NCI-H2081 treated with DMSO at 0.1 percent for 48 hours (cell line): ENCODE measurements around the gene CTU2.

Source experiments
- DNase-seq: peaks from one replicate; lab custom pipeline; 2025; lab: John Stamatoyannopoulos, UW

The CTU2 gene

GRCh38 chr16:88730632-88731607, 24.6 kb downstream of the CTU2 start:
- DNase-seq: no peak

- DNase-seq: no peak
Measured at GRCh38 chr16:88731699-88732098, 25.4 kb downstream of the CTU2 start.

- DNase-seq: no peak
Measured at GRCh38 chr16:88732172-88732960, 26.1 kb downstream of the CTU2 start.

- no peak for DNase-seq
Measured at GRCh38 chr16:88732961-88733294, 26.6 kb downstream of the CTU2 start.

- no peak for DNase-seq
Measured at GRCh38 chr16:88733630-88734360, 27.5 kb downstream of the CTU2 start.

DNA sequence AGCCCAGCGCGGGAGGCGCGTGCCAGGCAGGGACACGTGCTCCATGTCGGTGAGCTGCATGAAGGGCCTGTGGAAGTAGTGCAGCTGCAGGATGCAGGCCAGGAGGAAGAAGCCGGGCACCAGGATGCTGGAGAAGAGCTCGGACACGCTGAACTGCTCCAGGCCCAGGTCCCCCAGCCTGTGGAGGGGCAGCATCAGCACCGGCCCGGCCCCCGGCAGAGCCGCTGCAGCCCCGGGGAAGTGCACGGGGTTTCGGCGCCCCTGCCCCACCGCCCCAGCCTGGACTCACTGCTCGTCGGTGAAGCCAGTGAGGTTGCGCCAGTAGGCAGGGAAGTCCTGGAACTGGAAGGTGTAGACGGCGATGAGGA, 28.0 kb downstream of the CTU2 start:
- no peak for DNase-seq

- DNase-seq: no peak
Measured at GRCh38 chr16:88735121-88735520, 28.8 kb downstream of the CTU2 start.

GRCh38 chr16:88735616-88736015, 29.3 kb downstream of the CTU2 start:
- DNase-seq: no peak

GRCh38 chr16:88736088-88736487, 29.8 kb downstream of the CTU2 start:
- no peak for DNase-seq

DNA sequence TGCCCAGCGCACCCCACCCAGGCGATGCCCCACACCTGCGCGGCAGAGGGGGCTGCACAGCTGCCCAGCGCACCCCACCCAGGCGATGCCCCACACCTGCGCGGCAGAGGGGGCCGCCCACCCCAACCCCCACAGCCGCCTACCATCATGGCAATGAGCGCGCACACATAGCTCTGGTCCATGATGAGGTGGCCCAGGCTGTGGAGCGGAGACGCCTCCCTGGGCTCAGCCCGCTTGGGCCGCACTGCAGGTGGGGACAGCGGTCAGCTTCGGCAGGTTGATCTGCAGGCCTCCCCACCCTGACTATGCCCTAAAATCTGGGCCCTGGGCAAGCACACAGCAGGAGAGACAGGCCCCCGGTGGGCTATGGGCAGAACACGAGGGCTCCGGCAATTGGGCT, 30.2 kb downstream of the CTU2 start:
- no peak for DNase-seq

- no peak for DNase-seq
Measured at GRCh38 chr16:88737298-88738150, 31.2 kb downstream of the CTU2 start.

DNA sequence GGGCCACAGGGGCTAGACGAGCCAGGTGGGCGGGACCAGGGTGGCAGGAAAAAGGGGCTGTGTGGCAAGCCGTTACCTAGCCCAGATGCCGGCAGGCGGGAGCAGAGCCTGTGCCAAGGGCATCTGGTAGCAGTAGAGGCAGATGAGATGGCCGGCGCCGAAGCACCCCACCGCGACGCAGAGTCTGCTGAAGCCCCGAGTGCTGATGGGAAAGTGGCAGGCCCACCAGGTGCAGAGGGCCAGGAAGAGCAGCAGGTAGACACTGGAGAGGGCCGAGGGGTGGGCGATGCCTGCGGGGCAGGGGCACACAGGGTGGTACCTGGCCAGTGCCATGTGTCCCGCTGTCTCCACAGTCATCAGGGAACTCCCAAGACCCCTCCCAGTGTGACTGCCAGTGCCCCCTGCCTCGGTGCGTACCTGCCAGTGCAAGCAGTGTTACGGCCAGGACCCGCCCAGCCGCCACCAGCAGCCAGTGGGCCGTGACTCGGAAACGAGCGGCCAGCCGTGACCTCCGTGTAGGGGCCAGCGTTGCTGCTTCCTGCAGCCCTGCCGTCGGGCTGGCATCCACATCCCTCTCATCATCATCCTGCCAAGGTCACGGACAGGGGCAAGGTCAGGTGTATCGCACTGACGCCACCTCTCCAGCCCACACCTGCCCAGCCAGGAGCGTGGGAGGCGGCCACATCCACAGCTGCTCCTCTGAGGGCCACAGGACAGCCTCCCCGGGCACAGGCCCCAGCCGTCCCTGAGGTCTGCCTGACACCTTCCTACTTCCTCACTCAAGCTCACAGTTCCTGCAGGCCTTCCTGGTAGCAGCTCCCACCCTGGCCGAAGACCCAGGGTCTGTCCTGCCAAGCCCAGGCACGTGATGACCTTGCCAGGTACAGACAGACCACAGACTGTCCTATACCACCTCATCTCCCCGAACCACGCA, 32.1 kb downstream of the CTU2 start:
- no peak for DNase-seq

DNA sequence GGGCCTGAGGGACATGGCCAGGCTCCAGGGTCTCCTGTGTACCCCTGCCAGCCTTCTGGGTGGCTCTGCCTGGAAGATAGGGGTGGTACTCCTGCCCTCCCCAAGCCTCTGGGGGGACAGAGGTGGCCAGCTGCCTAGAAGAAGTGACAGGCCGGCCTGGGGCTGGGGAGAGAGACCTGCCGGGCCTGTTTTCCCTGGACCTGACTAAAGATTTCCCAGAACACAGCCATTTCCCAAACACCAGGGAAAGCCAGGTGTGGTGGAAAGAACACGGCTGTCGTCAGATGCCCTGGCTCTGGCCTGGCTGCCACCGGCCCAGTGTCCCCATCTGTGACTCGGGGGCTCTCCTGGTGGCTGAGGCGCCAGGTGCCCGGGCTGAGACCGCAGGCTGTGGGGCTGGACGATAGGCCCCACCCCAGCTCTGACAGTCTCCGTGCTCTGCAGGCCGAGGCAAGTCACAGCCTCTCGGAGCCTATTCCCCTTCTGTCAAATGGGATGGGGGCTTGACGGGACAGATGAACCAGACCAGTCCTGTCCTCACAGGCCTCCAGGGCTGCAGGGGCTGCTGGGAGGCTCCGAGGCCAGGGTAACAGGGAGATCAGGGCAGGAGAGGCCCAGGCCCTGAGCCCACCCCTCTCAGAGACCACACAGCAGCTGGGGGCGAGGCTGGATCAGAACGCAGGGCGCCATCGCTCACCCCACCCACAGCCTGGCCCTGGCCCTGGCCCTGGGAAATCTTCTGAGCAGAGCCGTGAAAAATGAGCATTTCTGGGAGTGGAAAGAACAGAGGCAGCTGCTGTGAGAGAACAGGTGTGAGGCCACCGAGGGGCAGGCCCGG, 33.1 kb downstream of the CTU2 start:
- no peak for DNase-seq

- DNase-seq: no peak
Measured at GRCh38 chr16:88739977-88740726, 33.8 kb downstream of the CTU2 start.

DNA sequence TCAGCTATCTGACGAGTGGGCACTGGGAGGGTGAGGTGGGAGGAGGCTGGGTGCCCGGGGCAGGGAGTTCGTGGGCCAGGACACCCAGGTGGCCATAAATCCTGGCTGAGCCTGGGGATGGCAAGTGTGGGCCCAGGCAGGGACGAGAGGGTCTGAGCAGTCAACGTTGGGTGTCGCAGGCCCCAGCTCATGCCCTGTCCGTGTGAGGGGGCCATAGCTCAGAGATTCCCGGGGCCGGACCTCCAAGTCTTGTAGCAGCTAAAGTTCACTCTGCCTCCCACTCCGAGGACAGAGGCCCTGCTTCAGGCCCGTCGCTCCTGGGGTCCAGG, 34.4 kb downstream of the CTU2 start:
- DNase-seq: no peak

DNA sequence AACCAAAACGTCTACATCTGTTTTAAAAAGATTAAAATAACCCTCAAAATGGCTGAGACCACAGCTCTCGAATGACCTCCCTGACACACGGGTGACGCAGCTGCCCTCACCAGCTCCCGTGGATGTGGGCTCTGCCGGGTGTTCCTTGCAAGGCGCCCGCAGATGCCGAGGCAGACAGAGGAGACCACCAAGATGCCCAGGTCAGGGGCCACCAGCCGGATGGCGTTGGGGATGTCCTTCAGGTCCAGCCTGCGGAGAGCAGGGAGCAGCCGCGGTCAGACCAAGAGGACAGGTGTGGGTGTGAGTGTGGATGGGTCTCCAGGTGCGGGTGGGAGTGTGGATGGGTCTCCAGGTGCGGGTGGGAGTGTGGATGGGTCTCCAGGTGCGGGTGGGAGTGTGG, 35.1 kb downstream of the CTU2 start:
- DNase-seq: no peak

DNA sequence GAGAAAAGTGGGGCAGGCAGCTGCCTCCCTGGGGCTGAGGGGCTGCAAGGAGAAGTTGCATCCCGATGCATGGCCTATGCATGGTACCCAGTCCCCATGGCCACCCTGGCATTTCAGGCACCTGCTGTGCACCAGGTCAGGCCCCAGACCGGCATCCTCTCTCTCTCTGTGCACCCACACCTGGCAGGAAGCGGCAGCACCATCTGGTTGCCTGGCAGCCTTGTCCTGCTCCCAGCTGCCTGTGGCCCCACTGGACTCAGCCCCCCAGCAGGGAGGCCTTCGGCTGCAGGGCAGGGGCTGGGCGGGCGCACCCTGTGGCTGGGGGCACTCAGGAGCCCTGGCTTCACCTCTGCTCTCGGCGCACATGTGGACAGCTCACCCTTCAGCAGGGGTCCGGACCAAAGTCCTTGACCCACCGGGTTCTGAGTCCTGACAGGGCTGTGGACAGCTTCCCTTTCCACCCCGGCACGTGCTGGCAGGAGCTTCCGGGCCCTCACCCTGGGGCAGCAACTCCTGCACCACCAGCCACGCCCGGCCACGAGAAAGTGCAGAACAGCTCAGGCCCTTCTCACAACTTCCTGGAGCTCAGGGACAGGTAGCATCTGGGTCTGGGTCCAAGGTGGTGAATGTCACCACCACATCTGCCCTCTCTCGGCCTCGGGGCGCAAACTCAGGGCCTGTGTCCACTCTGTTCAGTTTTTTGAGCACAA, 36.7 kb downstream of the CTU2 start:
- DNase-seq: no peak
